OCI-LY1 (cell line): ENCODE data around the gene E2F4.

Source experiments
- CTCF ChIP-seq: fragments of 200-600 bp; sonication (generic), shearing (Covaris generic); IDR thresholded peaks from 2 replicates; pipeline ENCODE4 v1.5.1; 2017; ENCODE audit warnings: mild to moderate bottlenecking, antibody characterized with exemption, low read length, moderate library complexity, mixed read lengths
- EZH2 ChIP-seq: fragments of 200-600 bp; sonication (generic), shearing (Covaris generic); IDR thresholded peaks from 2 replicates; pipeline ENCODE4 v1.8.0; 2017; ENCODE audit warnings: borderline replicate concordance, mixed run types, mild to moderate bottlenecking, antibody characterized with exemption, low read length, moderate library complexity, mixed read lengths

- TF ChIP-seq CTCF (no peak), EZH2 (no peak)
Measured at GRCh38 chr16:67206129-67206837, 14.3 kb downstream of the E2F4 start.
